AG04449 (cell line): ENCODE data around the gene PLEKHM3.

ENCODE experiments used
- CTCF ChIA-PET: fragments of 350-600 bp; formaldehyde crosslinking; extraction: SDS; loops from one replicate; lab custom pipeline; 2021; ENCODE audit warnings: antibody characterized with exemption; lab: Yijun Ruan, JAX
- POLR2A ChIA-PET: fragments of 400-600, 350-600 bp; formaldehyde crosslinking; extraction: SDS; loops from one replicate; lab custom pipeline; 2020; ENCODE audit warnings: antibody characterized with exemption, inconsistent platforms; lab: Yijun Ruan, JAX
- DNase-seq: peaks from one replicate; pipeline ENCODE4 v3.0.0-alpha.2; 2010; ENCODE audit warnings: low read depth, low spot score
- H3K4me3 ChIP-seq: 2 replicates; pipeline ENCODE4 v1.5.1; 2011; ENCODE audit warnings: low read depth, mild to moderate bottlenecking, control low read depth, low read length
- CTCF ChIP-seq: IDR thresholded peaks from one replicate; pipeline ENCODE4 v1.5.1; 2011; ENCODE audit warnings: mild to moderate bottlenecking, moderate library complexity, low read length, control low read depth, inconsistent platforms; ENCODE audit not compliant: insufficient read depth; ENCODE audit errors: missing control alignments

Gene PLEKHM3

GRCh38 chr2:207792244-207792785, 233.0 kb downstream of the PLEKHM3 start:
- no peak for TF ChIP-seq CTCF
- DNase-seq = no peak
- CTCF ChIA-PET = interaction anchor here (1.1 to 4.1 kb wide), 3 partner anchors 10 to 281 kb away, joined by 3 to 16 read pairs (median 9); no protein-coding TSS in a partner anchor
- H3K4me3 ChIP-seq = no peak overlapping the region
- POLR2A ChIA-PET = interaction anchor here (0.6 kb wide), 1 partner anchor 81 kb away, joined by 3 read pairs; the partner anchor contains the start of gene CCNYL1

- ChIA-PET POLR2A (interaction anchor here (0.6 kb wide), 1 partner anchor 80 kb away, joined by 3 read pairs; the partner anchor contains the start of gene CCNYL1), CTCF (interaction anchor here (1.1 to 4.1 kb wide), 3 partner anchors 10 to 248 kb away, joined by 3 to 16 read pairs (median 9); no protein-coding TSS in a partner anchor)
- no peak overlapping the region for H3K4me3 ChIP-seq
- no peak for DNase-seq
- no peak for TF ChIP-seq CTCF
These were observed 233.6 kb downstream of the PLEKHM3 start for GRCh38 chr2:207791579-207792243.

GRCh38 chr2:207790898-207791297, 234.4 kb downstream of the PLEKHM3 start:
- H3K4me3 ChIP-seq = no peak overlapping the region
- CTCF ChIA-PET = interaction anchor here (1.1 to 4.1 kb wide), 3 partner anchors 9 to 249 kb away, joined by 3 to 16 read pairs (median 9); no protein-coding TSS in a partner anchor
- no peak for DNase-seq
- no peak for TF ChIP-seq CTCF
- POLR2A ChIA-PET = no interaction called here

- TF ChIP-seq CTCF = no peak
- DNase-seq = no peak
- POLR2A ChIA-PET = no interaction called here
- H3K4me3 ChIP-seq = no peak overlapping the region
- CTCF ChIA-PET = no interaction called here
These were observed 237.5 kb downstream of the PLEKHM3 start for GRCh38 chr2:207787800-207788199.

GRCh38 chr2:207787017-207787416, 238.3 kb downstream of the PLEKHM3 start:
- ChIA-PET CTCF (interaction anchor here (1.7 kb wide), 1 partner anchor 254 kb away, joined by 4 read pairs; no protein-coding TSS in a partner anchor), POLR2A (no interaction called here)
- H3K4me3 ChIP-seq = no peak overlapping the region
- DNase-seq = no peak
- TF ChIP-seq CTCF = no peak

- TF ChIP-seq CTCF = no peak
- no peak overlapping the region for H3K4me3 ChIP-seq
- ChIA-PET CTCF (interaction anchor here (1.2 kb wide), 1 partner anchor 255 kb away, joined by 5 read pairs; no protein-coding TSS in a partner anchor), POLR2A (no interaction called here)
- DNase-seq = no peak
These were observed 240.4 kb downstream of the PLEKHM3 start for GRCh38 chr2:207784898-207785297.
